GM19397 (cell line): ENCODE data around the gene ZNF678.
"Not testable (repeated sequence)": the region's sequence is repeated elsewhere in the genome, so short reads cannot be mapped to it uniquely, and the experiment has no call there.

Experiments used
- ATAC-seq: cut with Tn5 transposase; IDR thresholded peaks from one replicate; pipeline ENCODE4 v1.9.1; 2021; ENCODE audit warnings: mild to moderate bottlenecking, moderate library complexity; ENCODE audit not compliant: unreplicated experiment

The ZNF678 gene

GRCh38 chr1:227596222-227596621, 32.9 kb downstream of the ZNF678 start:
- ATAC-seq: not testable (repeated sequence)

DNA sequence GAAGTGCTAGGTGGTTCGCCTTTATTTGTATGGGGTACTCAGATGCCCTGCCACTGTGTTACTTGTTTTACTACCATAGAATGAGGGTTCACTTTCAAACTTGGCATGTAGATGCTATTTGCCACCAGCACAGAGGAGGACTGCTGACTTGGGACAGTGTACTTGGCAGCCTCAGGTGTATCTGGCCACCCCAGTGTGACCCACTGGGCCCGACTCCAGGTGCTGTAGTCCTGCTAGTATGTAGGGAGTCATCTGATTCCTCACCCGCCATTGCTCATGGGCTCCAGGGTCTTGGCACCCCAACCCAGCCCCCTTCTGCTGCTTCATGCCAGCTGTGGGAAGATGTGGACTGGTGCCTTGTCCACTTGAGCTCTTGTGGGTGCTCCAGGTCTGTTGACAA, 40.0 kb downstream of the ZNF678 start:
- ATAC-seq: no peak

DNA sequence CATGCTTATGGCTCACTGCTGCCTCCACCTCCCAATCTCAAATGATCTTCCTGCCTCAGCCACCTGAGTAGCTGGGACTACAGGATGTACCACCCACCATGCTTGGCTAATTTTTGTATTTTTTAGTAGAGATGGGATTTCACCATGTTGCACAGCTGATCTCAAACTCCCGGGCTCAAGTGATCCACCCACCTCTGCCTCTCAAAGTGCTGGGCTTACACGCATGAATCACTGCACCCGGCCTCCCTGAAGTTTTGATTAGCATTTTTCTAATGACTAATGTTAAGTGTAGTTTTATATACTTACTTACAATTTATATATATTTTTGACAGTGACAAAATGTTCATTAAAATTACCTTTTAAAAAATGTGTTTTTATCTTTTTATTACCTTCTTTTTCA, 41.1 kb downstream of the ZNF678 start:
- no peak for ATAC-seq

DNA sequence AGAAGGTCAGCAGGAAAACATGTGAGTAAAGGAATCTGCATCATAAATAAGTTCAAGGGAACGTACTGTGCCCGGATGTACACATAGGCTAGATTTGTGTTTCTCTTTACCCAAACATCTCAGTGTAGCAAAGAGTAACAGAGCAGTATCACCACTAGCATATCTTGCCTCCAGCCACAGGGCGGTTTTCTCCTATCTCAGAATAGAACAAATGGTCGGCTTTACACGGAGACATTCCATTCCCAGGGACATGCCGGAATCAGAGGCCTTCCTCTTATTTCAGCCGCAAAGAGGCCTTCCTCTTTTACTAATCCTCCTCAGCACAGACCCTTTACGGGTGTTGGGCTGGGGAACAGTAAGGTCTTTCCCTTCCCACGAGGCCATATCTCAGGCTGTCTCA, 42.9 kb downstream of the ZNF678 start:
- not testable (repeated sequence) for ATAC-seq

GRCh38 chr1:227607336-227607898, 44.1 kb downstream of the ZNF678 start:
- no peak for ATAC-seq

GRCh38 chr1:227612658-227613057, 49.3 kb downstream of the ZNF678 start:
- no peak for ATAC-seq

DNA sequence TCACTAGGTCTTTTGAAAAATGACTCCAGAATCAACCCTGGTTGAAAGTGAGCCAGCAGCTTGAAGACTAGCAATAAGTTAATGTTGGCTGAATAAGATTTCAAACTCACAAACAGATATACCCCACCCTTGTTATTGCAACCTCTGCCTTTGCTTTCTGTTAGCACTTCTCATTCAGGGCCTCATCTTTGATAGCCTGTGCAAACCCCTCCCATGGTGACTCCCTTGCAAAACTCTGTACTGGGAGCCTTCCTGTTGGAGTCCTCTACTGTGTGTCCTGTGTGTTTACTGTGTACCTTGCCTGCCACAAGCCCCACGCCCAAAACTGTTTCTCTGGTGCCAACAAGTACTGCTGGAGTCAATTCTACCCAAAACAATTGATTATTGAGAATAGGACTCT, 50.2 kb downstream of the ZNF678 start:
- ATAC-seq: no peak

DNA sequence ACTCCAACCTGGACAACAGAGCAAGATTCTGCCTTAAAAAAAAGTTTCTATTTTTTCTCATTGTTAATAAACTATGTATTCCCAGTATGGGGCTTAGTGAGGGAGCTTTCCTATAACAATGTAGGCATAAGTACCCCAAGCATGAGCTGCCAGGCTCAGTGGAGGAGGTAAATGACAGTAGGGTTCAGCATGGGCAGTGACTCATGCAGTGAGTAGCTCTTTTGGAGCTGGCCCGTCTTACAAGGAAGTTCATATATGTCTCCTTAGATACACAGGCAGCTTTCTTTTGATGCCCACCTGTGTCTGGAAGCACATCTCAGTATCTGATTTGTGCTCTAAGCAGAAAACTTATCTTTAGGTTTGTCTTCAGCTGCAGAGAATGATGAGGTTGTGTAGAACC, 57.9 kb downstream of the ZNF678 start:
- ATAC-seq: no peak

- no peak for ATAC-seq
Measured at GRCh38 chr1:227622739-227623475, 59.6 kb downstream of the ZNF678 start.

DNA sequence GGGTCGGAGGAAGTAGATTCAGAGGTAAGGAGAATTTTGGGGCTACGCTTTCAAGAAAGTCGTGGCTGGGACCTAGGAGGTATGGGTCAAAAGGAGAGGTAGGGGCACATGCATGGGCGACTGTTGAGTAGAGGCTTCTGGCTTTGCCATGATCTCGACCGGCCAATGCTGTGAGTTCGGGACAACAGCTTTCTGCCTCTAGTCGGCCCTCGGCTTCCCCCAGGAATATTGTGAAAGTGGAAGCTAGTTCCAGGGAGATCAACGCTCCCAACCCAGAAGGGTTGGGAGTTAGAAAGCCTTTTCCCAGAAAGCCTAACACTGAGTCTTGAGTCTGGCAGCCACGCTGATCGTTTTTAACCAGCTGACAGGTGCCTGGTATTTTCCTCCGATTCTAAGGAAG, 69.0 kb downstream of the ZNF678 start:
- ATAC-seq: no peak

DNA sequence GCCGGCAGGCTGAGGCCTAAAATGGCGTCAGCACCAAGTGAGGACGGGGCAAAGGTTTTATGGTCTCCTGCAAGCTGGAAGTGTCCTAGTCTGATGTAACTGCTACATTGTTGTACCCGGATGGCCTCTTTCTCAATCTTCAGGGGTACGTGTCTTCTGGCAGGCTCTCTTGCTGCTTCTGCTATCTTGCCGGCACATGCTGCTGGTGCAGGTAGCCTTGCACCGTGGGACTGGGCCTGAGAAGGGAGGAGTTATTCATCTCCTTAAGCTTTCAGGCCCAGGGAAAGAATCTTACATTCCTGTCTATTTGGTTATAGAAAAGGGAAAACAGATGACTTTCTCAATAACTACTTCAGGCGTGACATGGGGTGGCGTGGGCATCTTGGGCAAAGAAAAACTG, 72.2 kb downstream of the ZNF678 start:
- no peak for ATAC-seq

DNA sequence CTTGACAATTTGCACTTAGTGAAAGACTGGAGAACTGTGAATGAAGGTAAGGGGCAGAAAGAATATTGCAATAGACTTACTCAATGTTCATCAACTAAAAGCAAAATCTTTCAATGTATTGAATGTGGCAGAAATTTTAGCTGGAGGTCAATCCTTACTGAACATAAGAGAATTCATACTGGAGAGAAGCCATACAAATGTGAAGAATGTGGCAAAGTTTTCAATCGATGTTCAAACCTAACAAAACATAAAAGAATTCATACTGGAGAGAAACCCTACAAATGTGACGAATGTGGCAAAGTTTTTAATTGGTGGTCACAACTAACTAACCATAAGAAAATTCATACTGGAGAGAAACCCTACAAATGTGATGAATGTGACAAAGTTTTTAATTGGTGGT, 91.1 kb downstream of the ZNF678 start:
- ATAC-seq: no peak

DNA sequence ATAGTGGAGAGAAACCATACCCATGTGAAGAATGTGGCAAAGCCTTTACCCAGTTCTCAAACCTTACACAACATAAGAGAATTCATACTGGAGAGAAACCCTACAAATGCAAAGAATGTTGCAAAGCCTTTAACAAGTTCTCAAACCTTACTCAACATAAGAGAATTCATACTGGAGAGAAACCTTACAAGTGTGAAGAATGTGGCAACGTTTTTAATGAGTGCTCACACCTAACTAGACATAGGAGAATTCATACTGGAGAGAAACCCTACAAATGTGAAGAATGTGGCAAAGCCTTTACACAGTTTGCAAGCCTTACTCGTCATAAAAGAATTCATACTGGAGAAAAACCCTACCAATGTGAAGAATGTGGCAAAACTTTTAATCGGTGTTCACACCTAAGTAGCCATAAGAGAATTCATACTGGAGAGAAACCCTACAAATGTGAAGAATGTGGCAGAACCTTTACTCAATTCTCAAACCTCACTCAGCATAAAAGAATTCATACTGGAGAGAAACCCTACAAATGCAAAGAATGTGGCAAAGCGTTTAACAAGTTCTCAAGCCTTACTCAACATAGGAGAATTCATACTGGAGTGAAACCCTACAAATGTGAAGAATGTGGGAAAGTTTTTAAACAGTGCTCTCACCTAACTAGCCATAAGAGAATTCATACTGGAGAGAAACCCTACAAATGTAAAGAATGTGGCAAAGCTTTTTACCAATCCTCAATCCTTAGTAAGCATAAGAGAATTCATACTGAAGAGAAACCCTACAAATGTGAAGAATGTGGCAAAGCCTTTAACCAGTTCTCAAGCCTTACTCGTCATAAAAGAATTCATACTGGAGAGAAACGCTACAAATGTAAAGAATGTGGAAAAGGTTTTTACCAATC, 91.7 kb downstream of the ZNF678 start:
- ATAC-seq: no peak

DNA sequence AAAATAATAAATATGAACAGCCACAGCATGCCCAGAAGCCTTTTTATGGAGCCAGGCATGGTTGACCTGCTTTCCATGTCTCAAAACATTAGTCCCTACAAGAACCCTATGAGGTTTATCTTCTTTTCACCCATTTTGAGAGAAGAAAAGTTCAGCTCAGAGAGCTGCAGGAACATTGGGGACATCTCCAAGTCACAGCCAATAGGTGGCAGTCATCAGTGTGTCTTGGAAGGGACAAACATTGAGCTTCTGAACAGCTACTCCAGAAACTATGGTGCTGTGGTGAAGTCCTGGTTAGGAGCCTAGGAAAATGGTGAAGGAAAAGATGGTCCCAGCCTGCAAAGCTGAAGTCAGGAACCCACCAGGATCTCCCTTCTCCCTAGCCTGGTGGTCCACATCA, 98.1 kb downstream of the ZNF678 start:
- ATAC-seq: no peak

GRCh38 chr1:227662933-227663332, 99.6 kb downstream of the ZNF678 start:
- ATAC-seq: no peak

DNA sequence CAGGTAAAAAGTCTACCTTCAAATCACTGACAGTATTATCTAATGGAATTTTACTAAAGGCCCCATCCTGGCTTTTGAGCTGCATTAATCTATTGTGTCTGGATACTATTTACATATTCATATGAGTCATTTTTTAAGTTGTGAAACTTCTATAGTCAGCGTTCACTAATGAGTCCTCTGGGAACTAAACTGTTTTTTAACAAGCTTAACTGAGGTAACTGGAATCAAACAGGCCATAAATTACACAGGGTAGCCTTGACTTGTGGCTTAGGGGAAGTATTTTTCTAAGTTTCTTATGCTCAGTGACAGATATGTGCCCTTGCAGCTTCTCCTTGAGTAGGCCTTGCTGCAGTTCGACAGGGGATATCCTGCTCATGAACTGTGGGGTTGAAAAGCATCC, 102.9 kb downstream of the ZNF678 start:
- ATAC-seq: no peak

DNA sequence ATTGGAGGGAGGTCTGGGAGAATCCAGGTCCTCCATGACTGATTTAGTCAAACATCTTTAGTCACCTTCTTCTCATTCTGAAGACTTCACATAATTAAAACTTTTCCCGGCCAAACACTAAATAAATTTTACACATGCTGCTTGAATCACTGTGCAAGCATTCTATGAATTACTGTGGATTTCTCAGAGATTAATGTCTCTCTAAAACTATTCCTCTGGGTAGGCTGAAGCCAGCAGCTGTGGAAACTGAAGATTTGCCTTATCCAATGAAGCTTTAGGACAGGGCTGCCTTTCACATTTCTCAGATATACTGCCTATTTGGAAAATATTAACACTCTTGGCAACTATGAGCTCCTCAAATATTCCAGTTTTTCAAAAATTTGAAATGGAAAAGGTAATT, 110.1 kb downstream of the ZNF678 start:
- ATAC-seq: no peak

GRCh38 chr1:227685807-227686206, 122.5 kb downstream of the ZNF678 start:
- ATAC-seq: no peak

GRCh38 chr1:227697321-227697864, 134.0 kb downstream of the ZNF678 start:
- no peak for ATAC-seq

DNA sequence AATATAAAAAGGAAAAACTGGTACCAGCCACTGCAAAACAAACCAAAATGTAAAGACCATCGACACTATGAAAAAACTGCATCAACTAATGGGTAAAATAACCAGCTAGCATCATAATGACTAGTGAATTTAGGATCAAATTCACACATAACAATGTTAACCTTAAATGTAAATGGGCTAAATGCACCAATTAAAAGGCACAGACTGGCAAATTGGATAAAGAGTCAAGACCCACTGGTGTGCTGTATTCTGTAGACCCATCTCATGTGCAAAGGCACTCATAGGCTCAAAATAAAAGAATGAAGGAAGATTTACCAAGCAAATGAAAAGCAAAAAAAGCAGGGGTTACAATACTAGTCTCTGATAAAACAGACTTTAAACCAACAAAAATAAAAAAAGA, 138.3 kb downstream of the ZNF678 start:
- ATAC-seq: not testable (repeated sequence)

GRCh38 chr1:227707846-227708245, 144.5 kb downstream of the ZNF678 start:
- no peak for ATAC-seq

- ATAC-seq: no peak
Measured at GRCh38 chr1:227709451-227709850, 146.1 kb downstream of the ZNF678 start.
